Activated CD4-positive, alpha-beta T cell treated with anti-CD3 and anti-CD28 coated beads, Interleukin-2, amount 50 U/mL, for 1 hour (primary cell): Measurements from ENCODE around the gene PCGF2.
"Not testable (repeated sequence)": the region's sequence is repeated elsewhere in the genome, so short reads cannot be mapped to it uniquely, and the experiment has no call there.

ENCODE experiments used
- DNase-seq: peaks from one replicate; pipeline ENCODE4 v3.0.0-alpha.2; 2020

The PCGF2 gene

GRCh38 chr17:38733982-38734973 is 13.9 kb downstream of the PCGF2 start:
- no peak for DNase-seq

- no peak for DNase-seq
These were observed 14.7 kb downstream of the PCGF2 start for GRCh38 chr17:38733282-38733981.

- DNase-seq, result no peak
These were observed 15.5 kb downstream of the PCGF2 start for GRCh38 chr17:38732376-38733281.

- no peak for DNase-seq
These were observed 16.4 kb downstream of the PCGF2 start for GRCh38 chr17:38731526-38732294.

GRCh38 chr17:38730526-38731379 is 17.4 kb downstream of the PCGF2 start:
- DNase-seq, result no peak

GRCh38 chr17:38729886-38730525 is 18.1 kb downstream of the PCGF2 start, which contains the start of gene CISD3:
Gene CISD3, plus strand, starts transcription at chr17:38730341. Its CDS starts 18 bp downstream, at chr17:38730359.
- DNase-seq, result peak; percentile 80

GRCh38 chr17:38729368-38729885 is 18.7 kb downstream of the PCGF2 start:
- DNase-seq, result no peak

GRCh38 chr17:38728290-38728831 is 19.8 kb downstream of the PCGF2 start:
- DNase-seq, result peak; percentile 56

- peak; percentile 41 for DNase-seq
These were observed 20.4 kb downstream of the PCGF2 start for GRCh38 chr17:38727736-38728135.

GRCh38 chr17:38726145-38726544 is 22.0 kb downstream of the PCGF2 start:
- DNase-seq, result not testable (repeated sequence)

GRCh38 chr17:38725066-38725465 is 23.1 kb downstream of the PCGF2 start:
- no peak for DNase-seq

GRCh38 chr17:38724337-38724988 is 23.7 kb downstream of the PCGF2 start:
- no peak for DNase-seq

- DNase-seq, result no peak
These were observed 26.3 kb downstream of the PCGF2 start for GRCh38 chr17:38721802-38722201.

- DNase-seq, result no peak
These were observed 27.2 kb downstream of the PCGF2 start for GRCh38 chr17:38720941-38721340.

- no peak for DNase-seq
These were observed 28.0 kb downstream of the PCGF2 start for GRCh38 chr17:38719943-38720641.

- no peak for DNase-seq
These were observed 28.7 kb downstream of the PCGF2 start for GRCh38 chr17:38719289-38719942.

- no peak for DNase-seq
These were observed 30.9 kb downstream of the PCGF2 start for GRCh38 chr17:38717139-38717745.
